GM12872 (cell line): Measurements from ENCODE around the gene ZBTB45.

Experiments
- TF ChIP-seq, protein P1 (sequence below): IDR thresholded peaks from 3 replicates; pipeline ENCODE4 v1.5.1; 2011; ENCODE audit warnings: low read depth, mild to moderate bottlenecking, low read length, moderate library complexity; ENCODE audit not compliant: insufficient read depth

Gene ZBTB45

GRCh38 chr19:58557221-58558065 lies 37.8 kb upstream of the ZBTB45 start:
- TF ChIP-seq, protein P1, sequence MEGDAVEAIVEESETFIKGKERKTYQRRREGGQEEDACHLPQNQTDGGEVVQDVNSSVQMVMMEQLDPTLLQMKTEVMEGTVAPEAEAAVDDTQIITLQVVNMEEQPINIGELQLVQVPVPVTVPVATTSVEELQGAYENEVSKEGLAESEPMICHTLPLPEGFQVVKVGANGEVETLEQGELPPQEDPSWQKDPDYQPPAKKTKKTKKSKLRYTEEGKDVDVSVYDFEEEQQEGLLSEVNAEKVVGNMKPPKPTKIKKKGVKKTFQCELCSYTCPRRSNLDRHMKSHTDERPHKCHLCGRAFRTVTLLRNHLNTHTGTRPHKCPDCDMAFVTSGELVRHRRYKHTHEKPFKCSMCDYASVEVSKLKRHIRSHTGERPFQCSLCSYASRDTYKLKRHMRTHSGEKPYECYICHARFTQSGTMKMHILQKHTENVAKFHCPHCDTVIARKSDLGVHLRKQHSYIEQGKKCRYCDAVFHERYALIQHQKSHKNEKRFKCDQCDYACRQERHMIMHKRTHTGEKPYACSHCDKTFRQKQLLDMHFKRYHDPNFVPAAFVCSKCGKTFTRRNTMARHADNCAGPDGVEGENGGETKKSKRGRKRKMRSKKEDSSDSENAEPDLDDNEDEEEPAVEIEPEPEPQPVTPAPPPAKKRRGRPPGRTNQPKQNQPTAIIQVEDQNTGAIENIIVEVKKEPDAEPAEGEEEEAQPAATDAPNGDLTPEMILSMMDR, result no peak

- TF ChIP-seq, protein P1, result no peak
Measured at GRCh38 chr19:58556622-58557220, 37.1 kb upstream of the ZBTB45 start.

GRCh38 chr19:58555920-58556621 lies 36.5 kb upstream of the ZBTB45 start:
- TF ChIP-seq, protein P1, result no peak

- TF ChIP-seq, protein P1, result no peak
Measured at GRCh38 chr19:58555369-58555885, 35.8 kb upstream of the ZBTB45 start.

DNA sequence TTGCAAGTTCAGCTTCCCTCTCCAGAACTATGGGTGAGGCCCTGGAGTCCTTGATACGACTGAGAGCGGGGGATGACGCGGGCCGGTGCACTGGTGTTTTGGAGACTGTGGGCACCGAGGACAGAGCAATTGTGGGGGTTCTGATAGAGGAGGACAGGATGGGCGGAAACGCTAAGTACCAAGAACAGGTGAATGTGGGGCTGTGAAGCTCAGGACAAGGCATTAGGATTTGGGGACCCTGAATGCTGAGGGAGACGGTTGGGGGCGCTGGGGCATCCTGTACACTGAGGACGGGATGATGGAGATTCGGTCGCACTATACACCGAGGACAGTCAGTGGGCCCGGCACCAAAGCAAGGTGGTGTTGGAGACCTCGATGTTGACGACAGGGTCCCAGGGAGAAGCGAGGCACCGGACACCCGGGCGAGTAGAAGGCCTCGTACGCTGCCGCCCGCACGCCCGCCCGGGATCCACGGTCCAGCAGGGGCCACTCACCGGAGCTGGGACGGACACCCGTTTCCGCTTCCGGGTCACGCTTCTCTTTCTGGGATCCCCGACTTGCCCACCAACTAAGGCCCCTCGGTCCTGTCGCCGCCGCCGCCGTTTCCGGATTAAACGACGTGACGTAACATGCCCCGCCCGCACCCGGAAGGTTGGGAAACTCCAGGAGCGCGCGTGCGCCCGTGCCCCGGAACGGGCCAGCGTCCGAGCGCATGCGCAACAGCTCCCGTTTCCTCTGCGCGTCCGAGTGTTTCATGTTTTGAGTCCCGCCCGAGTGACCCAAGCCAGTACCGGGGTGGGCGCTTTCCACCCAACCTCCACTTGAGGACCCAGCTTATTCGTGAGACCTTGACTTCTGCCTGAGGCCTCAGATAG lies 35.1 kb upstream of the ZBTB45 start, which contains the start of gene CHMP2A:
Gene CHMP2A, minus strand, starts transcription at position 612 of the 875 bp plus-strand sequence. CDS start 893 bp downstream, outside the sequence.
- TF ChIP-seq, protein P1, result no peak

DNA sequence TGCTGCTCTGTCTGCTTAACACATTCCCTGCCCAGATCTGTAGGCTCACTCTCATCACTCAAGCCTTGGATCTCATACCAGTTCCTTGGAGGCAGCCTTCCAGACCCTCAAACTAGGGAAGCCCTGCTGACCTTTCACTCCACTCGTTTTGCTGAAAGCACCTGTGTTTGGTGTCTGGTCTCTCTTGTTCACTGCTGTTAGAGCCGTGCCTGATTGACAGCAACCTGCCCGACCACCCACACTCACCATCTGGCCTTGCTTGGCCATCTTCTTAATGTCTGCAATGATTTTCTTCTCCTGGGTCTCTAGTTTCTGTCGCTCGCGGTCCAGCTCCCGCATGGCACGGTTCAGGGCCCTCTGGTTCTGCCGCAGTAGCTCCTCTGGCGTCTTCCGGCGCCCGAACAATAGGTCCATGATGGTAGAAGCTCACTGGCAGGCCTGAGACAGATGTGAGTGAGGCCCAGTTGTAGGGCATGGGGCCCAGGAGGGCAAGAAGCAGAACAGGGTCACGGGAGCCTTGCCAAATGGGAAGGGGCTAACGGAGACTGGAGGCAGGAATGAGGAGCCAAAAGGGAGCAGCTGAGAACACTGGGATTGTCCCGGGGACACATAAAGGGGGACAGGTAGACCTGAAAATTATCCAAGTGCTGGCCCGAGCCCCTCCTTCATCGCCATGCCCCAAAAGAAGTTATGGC lies 34.3 kb upstream of the ZBTB45 start:
- TF ChIP-seq, protein P1, result no peak
